Mesothelial cell of epicardium (in vitro differentiated cells): ENCODE data around the gene DCAKD. TPM values are rescaled to one million over a fixed set of nuclear protein-coding genes. Genes with fewer than 3 reads are reported as not detected.

ENCODE experiments used
- DNase-seq, 2 experiments: peaks; one replicate each; pipeline ENCODE4 v3.0.0; 2021; ENCODE audit warnings: low spot score in 2 of 2; ENCODE audit not compliant: unreplicated experiment in 2 of 2
- H3K27ac Mint-ChIP-seq: 2 replicates; pipeline ENCODE4 v1.8.0; 2021; ENCODE audit warnings: mixed read lengths
- H3K27me3 Mint-ChIP-seq: 2 replicates; pipeline ENCODE4 v1.8.0; 2021; ENCODE audit warnings: low read depth, mixed read lengths
- H3K36me3 Mint-ChIP-seq: 2 replicates; pipeline ENCODE4 v1.8.0; 2021; ENCODE audit warnings: mixed read lengths
- H3K4me1 Mint-ChIP-seq: 2 replicates; pipeline ENCODE4 v1.8.0; 2021; ENCODE audit warnings: mixed read lengths
- H3K4me3 Mint-ChIP-seq: 2 replicates; pipeline ENCODE4 v1.8.0; 2021; ENCODE audit warnings: mild to moderate bottlenecking, moderate library complexity, mixed read lengths
- H3K9me3 Mint-ChIP-seq: 2 replicates; pipeline ENCODE4 v1.8.0; 2021; ENCODE audit warnings: mixed read lengths
- total RNA-seq: library from RNA; stranded (reverse); gene quantifications from 3 replicates; pipeline ENCODE4 v1.2.1, GENCODE V29; 2021
- TF ChIP-seq, protein P1 (sequence below): fragments of 200-600 bp; sonication (generic); IDR thresholded peaks from one replicate; pipeline ENCODE4 v1.5.0; 2021; ENCODE audit warnings: antibody characterized with exemption; ENCODE audit not compliant: unreplicated experiment

The DCAKD gene
- total RNA-seq, 1 donor from 2014 or later, result 83.2 TPM

GRCh38 chr17:45087978-45088377 is 36.5 kb upstream of the DCAKD start:
- TF ChIP-seq, protein P1, sequence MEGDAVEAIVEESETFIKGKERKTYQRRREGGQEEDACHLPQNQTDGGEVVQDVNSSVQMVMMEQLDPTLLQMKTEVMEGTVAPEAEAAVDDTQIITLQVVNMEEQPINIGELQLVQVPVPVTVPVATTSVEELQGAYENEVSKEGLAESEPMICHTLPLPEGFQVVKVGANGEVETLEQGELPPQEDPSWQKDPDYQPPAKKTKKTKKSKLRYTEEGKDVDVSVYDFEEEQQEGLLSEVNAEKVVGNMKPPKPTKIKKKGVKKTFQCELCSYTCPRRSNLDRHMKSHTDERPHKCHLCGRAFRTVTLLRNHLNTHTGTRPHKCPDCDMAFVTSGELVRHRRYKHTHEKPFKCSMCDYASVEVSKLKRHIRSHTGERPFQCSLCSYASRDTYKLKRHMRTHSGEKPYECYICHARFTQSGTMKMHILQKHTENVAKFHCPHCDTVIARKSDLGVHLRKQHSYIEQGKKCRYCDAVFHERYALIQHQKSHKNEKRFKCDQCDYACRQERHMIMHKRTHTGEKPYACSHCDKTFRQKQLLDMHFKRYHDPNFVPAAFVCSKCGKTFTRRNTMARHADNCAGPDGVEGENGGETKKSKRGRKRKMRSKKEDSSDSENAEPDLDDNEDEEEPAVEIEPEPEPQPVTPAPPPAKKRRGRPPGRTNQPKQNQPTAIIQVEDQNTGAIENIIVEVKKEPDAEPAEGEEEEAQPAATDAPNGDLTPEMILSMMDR, result no peak
- H3K4me3 Mint-ChIP-seq, result no peak overlapping the region
- H3K9me3 Mint-ChIP-seq, result no peaks in the 10 kb centered on the region
- no peaks in the 10 kb centered on the region for H3K4me1 Mint-ChIP-seq
- no peaks in the 10 kb centered on the region for H3K27me3 Mint-ChIP-seq
- no peak for DNase-seq
- peaks cover 37% of the 10 kb centered on the region for H3K36me3 Mint-ChIP-seq
- no peak overlapping the region for H3K27ac Mint-ChIP-seq

GRCh38 chr17:45087504-45087975 is 36.1 kb upstream of the DCAKD start:
- no peak overlapping the region for H3K27ac Mint-ChIP-seq
- H3K4me3 Mint-ChIP-seq, result no peak overlapping the region
- peaks cover 35% of the 10 kb centered on the region for H3K36me3 Mint-ChIP-seq
- no peaks in the 10 kb centered on the region for H3K4me1 Mint-ChIP-seq
- no peak for DNase-seq
- no peaks in the 10 kb centered on the region for H3K27me3 Mint-ChIP-seq
- no peaks in the 10 kb centered on the region for H3K9me3 Mint-ChIP-seq
- TF ChIP-seq, protein P1, result no peak

GRCh38 chr17:45086865-45087503 is 35.6 kb upstream of the DCAKD start:
- no peak for DNase-seq
- Mint-ChIP-seq H3K27me3 (no peaks in the 10 kb centered on the region), H3K36me3 (peaks cover 31% of the 10 kb centered on the region), H3K4me3 (no peak overlapping the region), H3K4me1 (no peaks in the 10 kb centered on the region), H3K9me3 (no peaks in the 10 kb centered on the region), H3K27ac (no peak overlapping the region)
- TF ChIP-seq, protein P1, result no peak

- H3K4me3 Mint-ChIP-seq, result no peak overlapping the region
- H3K27ac Mint-ChIP-seq, result no peak overlapping the region
- no peaks in the 10 kb centered on the region for H3K4me1 Mint-ChIP-seq
- no peaks in the 10 kb centered on the region for H3K27me3 Mint-ChIP-seq
- peaks cover 34% of the 10 kb centered on the region for H3K36me3 Mint-ChIP-seq
- DNase-seq, result no peak
- H3K9me3 Mint-ChIP-seq, result no peaks in the 10 kb centered on the region
- TF ChIP-seq, protein P1, result no peak
These were observed 35.0 kb upstream of the DCAKD start for GRCh38 chr17:45086391-45086790.

- peak overlapping the region; percentile 12 for H3K27ac Mint-ChIP-seq
- H3K4me3 Mint-ChIP-seq, result no peak overlapping the region
- TF ChIP-seq, protein P1, result no peak
- no peaks in the 10 kb centered on the region for H3K27me3 Mint-ChIP-seq
- peaks cover 4% of the 10 kb centered on the region for H3K4me1 Mint-ChIP-seq
- H3K9me3 Mint-ChIP-seq, result no peaks in the 10 kb centered on the region
- H3K36me3 Mint-ChIP-seq, result peaks cover 28% of the 10 kb centered on the region
- no peak for DNase-seq
These were observed 29.7 kb upstream of the DCAKD start for GRCh38 chr17:45081047-45081703.
